ENCODE data around the gene ITPR2.
A peak's percentile ranks its signal among the peaks of the same experiment; 100 is the strongest.

Gene ITPR2

GRCh38 chr12:26406391-26406790, 426.6 kb downstream of the ITPR2 start:
- TF ChIP-seq CTCF (IDR thresholded peaks at IDR 0.05; ENCODE audit: poor library complexity, severe bottlenecking), result no peak
- H3K4me3 ChIP-seq (ENCODE audit: severe bottlenecking), result no peak overlapping the region
- H3K9me3 ChIP-seq (ENCODE audit: severe bottlenecking), result no peaks in the 10 kb centered on the region
- no peaks in the 10 kb centered on the region for H3K36me3 ChIP-seq (ENCODE audit: low read depth)
- H3K4me1 ChIP-seq (ENCODE audit: insufficient read depth, poor library complexity, severe bottlenecking), result no peaks in the 10 kb centered on the region
- no peak overlapping the region for H3K27ac ChIP-seq (ENCODE audit: poor library complexity, severe bottlenecking)
- no peak for DNase-seq (ENCODE audit: low spot score)
- no peak for ATAC-seq (ENCODE audit: low read depth)
- H3K27me3 ChIP-seq (ENCODE audit: insufficient read depth, poor library complexity, severe bottlenecking), result no peaks in the 10 kb centered on the region

DNA sequence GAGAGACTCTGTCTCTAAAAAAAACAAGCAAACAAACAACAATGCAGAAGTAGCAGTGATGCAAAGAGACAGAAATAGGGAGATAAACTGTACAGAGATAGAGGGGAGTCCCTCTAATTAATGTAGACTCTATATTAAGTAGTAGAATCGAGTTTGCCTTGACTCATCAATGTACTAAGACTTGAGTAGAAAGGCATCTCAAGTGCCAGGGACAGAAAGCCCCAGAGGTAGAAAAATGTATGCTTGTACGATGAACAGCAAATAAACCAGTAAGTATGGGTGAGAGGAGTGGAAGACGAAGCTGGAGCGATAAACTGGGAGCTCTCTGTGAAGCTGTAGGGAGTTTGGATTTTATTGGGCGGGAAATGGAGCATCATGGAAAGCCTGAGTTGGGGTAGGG, 429.4 kb downstream of the ITPR2 start:
- DNase-seq (ENCODE audit: low spot score), result no peak
- no peak overlapping the region for H3K4me3 ChIP-seq (ENCODE audit: severe bottlenecking)
- H3K9me3 ChIP-seq (ENCODE audit: severe bottlenecking), result no peaks in the 10 kb centered on the region
- no peaks in the 10 kb centered on the region for H3K36me3 ChIP-seq (ENCODE audit: low read depth)
- H3K4me1 ChIP-seq (ENCODE audit: insufficient read depth, poor library complexity, severe bottlenecking), result no peaks in the 10 kb centered on the region
- TF ChIP-seq CTCF (IDR thresholded peaks at IDR 0.05; ENCODE audit: poor library complexity, severe bottlenecking), result no peak
- H3K27me3 ChIP-seq (ENCODE audit: insufficient read depth, poor library complexity, severe bottlenecking), result no peaks in the 10 kb centered on the region
- no peak for ATAC-seq (ENCODE audit: low read depth)
- no peak overlapping the region for H3K27ac ChIP-seq (ENCODE audit: poor library complexity, severe bottlenecking)

DNA sequence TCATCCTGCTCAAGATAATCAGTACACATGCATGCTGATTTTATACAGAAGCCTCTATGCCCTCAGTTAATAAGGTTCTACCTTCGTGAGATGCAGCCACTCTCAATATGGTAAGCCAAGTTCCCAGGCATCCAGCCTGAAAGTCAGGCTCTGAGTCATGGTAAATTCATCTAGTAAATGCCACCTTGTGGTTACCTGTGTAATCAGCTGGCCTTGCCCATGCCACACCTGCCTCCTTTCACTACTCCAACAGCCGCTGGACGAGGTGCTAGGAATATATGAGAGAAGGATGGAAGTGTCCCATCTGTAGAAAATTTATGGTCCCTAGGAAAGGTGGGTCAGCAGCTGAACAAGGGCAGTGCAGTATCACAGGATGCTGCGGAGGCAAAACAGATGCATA, 430.3 kb downstream of the ITPR2 start:
- no peak overlapping the region for H3K4me3 ChIP-seq (ENCODE audit: severe bottlenecking)
- ATAC-seq (ENCODE audit: low read depth) (peak; percentile 90), DNase-seq (ENCODE audit: low spot score) (no peak)
- H3K9me3 ChIP-seq (ENCODE audit: severe bottlenecking), result no peaks in the 10 kb centered on the region
- H3K27me3 ChIP-seq (ENCODE audit: insufficient read depth, poor library complexity, severe bottlenecking), result no peaks in the 10 kb centered on the region
- no peaks in the 10 kb centered on the region for H3K36me3 ChIP-seq (ENCODE audit: low read depth)
- TF ChIP-seq CTCF (IDR thresholded peaks at IDR 0.05; ENCODE audit: poor library complexity, severe bottlenecking), result peak; percentile 34
- H3K27ac ChIP-seq (ENCODE audit: poor library complexity, severe bottlenecking), result no peak overlapping the region
- H3K4me1 ChIP-seq (ENCODE audit: insufficient read depth, poor library complexity, severe bottlenecking), result no peaks in the 10 kb centered on the region

DNA sequence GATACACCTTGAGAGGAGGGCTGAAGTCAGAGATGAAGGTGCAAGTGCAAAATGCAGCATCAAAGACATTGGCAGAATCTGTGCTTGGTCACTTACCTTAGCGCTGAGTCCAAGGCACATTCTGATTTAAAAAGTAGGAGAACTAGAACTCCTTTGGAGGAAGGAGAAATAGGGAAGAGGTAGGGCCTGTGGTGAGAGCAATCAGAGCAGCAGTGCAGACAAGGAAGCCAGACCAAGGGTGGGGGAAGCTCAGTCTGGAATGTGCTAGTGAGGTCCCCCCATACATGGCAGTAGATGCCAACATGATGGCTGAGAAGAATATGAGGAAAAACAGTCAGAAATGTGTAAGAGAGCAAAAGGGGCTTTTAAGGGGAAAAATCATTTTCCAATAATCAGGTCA, 431.1 kb downstream of the ITPR2 start:
- no peak overlapping the region for H3K27ac ChIP-seq (ENCODE audit: poor library complexity, severe bottlenecking)
- TF ChIP-seq CTCF (IDR thresholded peaks at IDR 0.05; ENCODE audit: poor library complexity, severe bottlenecking), result no peak

GRCh38 chr12:26400627-26401026, 432.4 kb downstream of the ITPR2 start:
- Histone ChIP-seq H3K4me1 (ENCODE audit: insufficient read depth, poor library complexity, severe bottlenecking) (no peaks in the 10 kb centered on the region), H3K9me3 (ENCODE audit: severe bottlenecking) (no peaks in the 10 kb centered on the region), H3K4me3 (ENCODE audit: severe bottlenecking) (no peak overlapping the region), H3K36me3 (ENCODE audit: low read depth) (no peaks in the 10 kb centered on the region), H3K27me3 (ENCODE audit: insufficient read depth, poor library complexity, severe bottlenecking) (no peaks in the 10 kb centered on the region), H3K27ac (ENCODE audit: poor library complexity, severe bottlenecking) (no peak overlapping the region)
- ATAC-seq (ENCODE audit: low read depth) (no peak), DNase-seq (ENCODE audit: low spot score) (no peak)
- no peak for TF ChIP-seq CTCF (IDR thresholded peaks at IDR 0.05; ENCODE audit: poor library complexity, severe bottlenecking)

More for the DNA sequence above, 431.1 kb downstream of the ITPR2 start:
- DNase-seq (ENCODE audit: low spot score), result no peak
- Histone ChIP-seq H3K4me1 (ENCODE audit: insufficient read depth, poor library complexity, severe bottlenecking) (no peaks in the 10 kb centered on the region), H3K36me3 (ENCODE audit: low read depth) (no peaks in the 10 kb centered on the region), H3K4me3 (ENCODE audit: severe bottlenecking) (no peak overlapping the region), H3K9me3 (ENCODE audit: severe bottlenecking) (no peaks in the 10 kb centered on the region), H3K27me3 (ENCODE audit: insufficient read depth, poor library complexity, severe bottlenecking) (no peaks in the 10 kb centered on the region)
- no peak for ATAC-seq (ENCODE audit: low read depth)
